ENCODE measurements around the gene PHLDB2.

PHLDB2 gene

GRCh38 chr3:111967651-111968274 is 108.7 kb downstream of the PHLDB2 start:
- H3K9me3 Mint-ChIP-seq (ENCODE audit: low read depth): no peaks in the 10 kb centered on the region
- H3K4me3 Mint-ChIP-seq: no peak overlapping the region
- H3K27ac Mint-ChIP-seq: no peak overlapping the region
- no peaks in the 10 kb centered on the region for H3K36me3 Mint-ChIP-seq
- H3K27me3 Mint-ChIP-seq: no peaks in the 10 kb centered on the region
- peaks cover 8% of the 10 kb centered on the region for H3K4me1 Mint-ChIP-seq (ENCODE audit: low read depth)

- Mint-ChIP-seq H3K36me3 (no peaks in the 10 kb centered on the region), H3K27me3 (no peaks in the 10 kb centered on the region), H3K9me3 (ENCODE audit: low read depth) (no peaks in the 10 kb centered on the region), H3K27ac (no peak overlapping the region), H3K4me3 (no peak overlapping the region), H3K4me1 (ENCODE audit: low read depth) (peaks cover 4% of the 10 kb centered on the region)
Observed at GRCh38 chr3:111968319-111969054, 109.4 kb downstream of the PHLDB2 start.

GRCh38 chr3:111970376-111970775 is 111.3 kb downstream of the PHLDB2 start:
- no peaks in the 10 kb centered on the region for H3K27me3 Mint-ChIP-seq
- H3K4me1 Mint-ChIP-seq (ENCODE audit: low read depth): peaks cover 2% of the 10 kb centered on the region
- no peak overlapping the region for H3K4me3 Mint-ChIP-seq
- H3K36me3 Mint-ChIP-seq: no peaks in the 10 kb centered on the region
- no peaks in the 10 kb centered on the region for H3K9me3 Mint-ChIP-seq (ENCODE audit: low read depth)
- no peak overlapping the region for H3K27ac Mint-ChIP-seq

GRCh38 chr3:111971533-111972130 is 112.6 kb downstream of the PHLDB2 start:
- Mint-ChIP-seq H3K4me1 (ENCODE audit: low read depth) (peaks cover 2% of the 10 kb centered on the region), H3K9me3 (ENCODE audit: low read depth) (no peaks in the 10 kb centered on the region), H3K27ac (no peak overlapping the region), H3K36me3 (no peaks in the 10 kb centered on the region), H3K4me3 (no peak overlapping the region), H3K27me3 (no peaks in the 10 kb centered on the region)

- Mint-ChIP-seq H3K4me3 (no peak overlapping the region), H3K4me1 (ENCODE audit: low read depth) (peaks cover 2% of the 10 kb centered on the region), H3K27ac (no peak overlapping the region), H3K36me3 (no peaks in the 10 kb centered on the region), H3K27me3 (no peaks in the 10 kb centered on the region), H3K9me3 (ENCODE audit: low read depth) (no peaks in the 10 kb centered on the region)
Observed at GRCh38 chr3:111972891-111973290, 113.8 kb downstream of the PHLDB2 start.

GRCh38 chr3:111975131-111975530 is 116.1 kb downstream of the PHLDB2 start:
- H3K27ac Mint-ChIP-seq: no peak overlapping the region
- H3K4me1 Mint-ChIP-seq (ENCODE audit: low read depth): peaks cover 12% of the 10 kb centered on the region
- H3K9me3 Mint-ChIP-seq (ENCODE audit: low read depth): no peaks in the 10 kb centered on the region
- no peaks in the 10 kb centered on the region for H3K36me3 Mint-ChIP-seq
- no peaks in the 10 kb centered on the region for H3K27me3 Mint-ChIP-seq
- H3K4me3 Mint-ChIP-seq: no peak overlapping the region

- Mint-ChIP-seq H3K9me3 (ENCODE audit: low read depth) (no peaks in the 10 kb centered on the region), H3K27me3 (no peaks in the 10 kb centered on the region), H3K36me3 (no peaks in the 10 kb centered on the region), H3K4me1 (ENCODE audit: low read depth) (peaks cover 24% of the 10 kb centered on the region), H3K4me3 (no peak overlapping the region), H3K27ac (no peak overlapping the region)
Observed at GRCh38 chr3:111976254-111976653, 117.2 kb downstream of the PHLDB2 start.

- peaks cover 46% of the 10 kb centered on the region for H3K4me1 Mint-ChIP-seq (ENCODE audit: low read depth)
- H3K9me3 Mint-ChIP-seq (ENCODE audit: low read depth): no peaks in the 10 kb centered on the region
- peak within 1 kb of the TSS; percentile 80 for H3K27ac Mint-ChIP-seq
- H3K36me3 Mint-ChIP-seq: no peaks in the 10 kb centered on the region
- H3K27me3 Mint-ChIP-seq: no peaks in the 10 kb centered on the region
- peak within 1 kb of the TSS; percentile 93 for H3K4me3 Mint-ChIP-seq
Observed at GRCh38 chr3:111978583-111979433, 119.7 kb downstream of the PHLDB2 start, which contains the start of gene ABHD10. Gene ABHD10, plus strand, starts transcription at chr3:111979026. Its CDS starts 36 bp downstream, at chr3:111979062.

- Mint-ChIP-seq H3K27me3 (no peaks in the 10 kb centered on the region), H3K9me3 (ENCODE audit: low read depth) (no peaks in the 10 kb centered on the region), H3K4me3 (peak overlapping the region; percentile 93), H3K27ac (peak overlapping the region; percentile 80), H3K36me3 (no peaks in the 10 kb centered on the region), H3K4me1 (ENCODE audit: low read depth) (peaks cover 53% of the 10 kb centered on the region)
Observed at GRCh38 chr3:111979434-111980038, 120.5 kb downstream of the PHLDB2 start.

- no peaks in the 10 kb centered on the region for H3K27me3 Mint-ChIP-seq
- H3K4me3 Mint-ChIP-seq: peak overlapping the region; percentile 93
- H3K4me1 Mint-ChIP-seq (ENCODE audit: low read depth): peaks cover 67% of the 10 kb centered on the region
- peak overlapping the region; percentile 80 for H3K27ac Mint-ChIP-seq
- no peaks in the 10 kb centered on the region for H3K9me3 Mint-ChIP-seq (ENCODE audit: low read depth)
- H3K36me3 Mint-ChIP-seq: peaks cover 2% of the 10 kb centered on the region
Observed at GRCh38 chr3:111980716-111981456, 121.8 kb downstream of the PHLDB2 start.

- Mint-ChIP-seq H3K27me3 (no peaks in the 10 kb centered on the region), H3K36me3 (peaks cover 3% of the 10 kb centered on the region), H3K9me3 (ENCODE audit: low read depth) (no peaks in the 10 kb centered on the region), H3K4me3 (peak overlapping the region; percentile 93), H3K4me1 (ENCODE audit: low read depth) (peaks cover 71% of the 10 kb centered on the region), H3K27ac (peak overlapping the region; percentile 22)
Observed at GRCh38 chr3:111981457-111981763, 122.3 kb downstream of the PHLDB2 start.

- Mint-ChIP-seq H3K27me3 (no peaks in the 10 kb centered on the region), H3K36me3 (peaks cover 5% of the 10 kb centered on the region), H3K4me1 (ENCODE audit: low read depth) (peaks cover 87% of the 10 kb centered on the region), H3K27ac (peak overlapping the region; percentile 80), H3K4me3 (peak overlapping the region; percentile 14), H3K9me3 (ENCODE audit: low read depth) (no peaks in the 10 kb centered on the region)
Observed at GRCh38 chr3:111984636-111985298, 125.7 kb downstream of the PHLDB2 start.

- peak overlapping the region; percentile 64 for H3K27ac Mint-ChIP-seq
- peaks cover 6% of the 10 kb centered on the region for H3K36me3 Mint-ChIP-seq
- peaks cover 68% of the 10 kb centered on the region for H3K4me1 Mint-ChIP-seq (ENCODE audit: low read depth)
- no peak overlapping the region for H3K4me3 Mint-ChIP-seq
- H3K9me3 Mint-ChIP-seq (ENCODE audit: low read depth): no peaks in the 10 kb centered on the region
- no peaks in the 10 kb centered on the region for H3K27me3 Mint-ChIP-seq
Observed at GRCh38 chr3:111986800-111987199, 127.7 kb downstream of the PHLDB2 start.

All from activated naive CD8-positive, alpha-beta T cell (primary cell).